ENCODE measurements around the gene HDGF.

Gene HDGF

DNA sequence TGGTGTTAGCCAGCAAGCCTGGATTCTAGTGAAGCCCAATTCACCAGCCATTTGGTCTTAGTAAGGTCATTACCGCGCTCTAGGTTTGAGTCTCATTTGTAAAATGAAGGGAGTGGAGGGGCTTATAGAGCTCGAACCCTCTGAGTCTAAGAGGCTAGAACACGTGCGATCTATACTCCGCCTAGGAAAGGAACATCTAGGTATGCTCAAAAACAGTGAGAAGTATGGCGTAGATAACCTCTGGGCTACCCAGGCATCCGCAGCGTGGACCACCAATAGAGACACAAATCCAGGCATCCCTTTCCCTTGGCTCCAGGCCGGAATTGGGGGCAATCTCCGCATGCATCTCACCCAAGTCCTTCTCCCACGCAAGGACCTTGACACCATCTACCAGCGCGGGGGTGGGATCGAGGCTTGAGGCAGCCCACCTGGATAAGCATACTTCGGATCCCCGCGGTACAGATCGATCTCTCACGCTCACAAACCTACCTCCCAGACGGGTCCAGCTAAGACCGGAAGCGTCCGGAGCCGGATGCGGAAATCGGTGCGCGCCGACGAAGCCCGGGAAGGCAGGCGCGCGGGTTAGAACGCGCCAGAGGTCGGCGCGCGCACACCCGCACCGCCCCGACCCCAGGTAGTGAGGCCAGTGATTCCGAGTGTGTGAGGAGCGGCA, 23.4 kb downstream of the HDGF start, which contains the start of gene METTL25B:
TSS of gene METTL25B (plus strand) at position 544 of the 673 bp plus-strand sequence. CDS start 636 bp downstream, outside the sequence.
- peaks cover 18% of the 10 kb centered on the region for H3K36me3 ChIP-seq (ENCODE audit: control insufficient read depth, insufficient read depth, low read length)
- peak; percentile 88 for DNase-seq (ENCODE audit: extremely low read depth, insufficient read length)
- TF ChIP-seq, protein P1, sequence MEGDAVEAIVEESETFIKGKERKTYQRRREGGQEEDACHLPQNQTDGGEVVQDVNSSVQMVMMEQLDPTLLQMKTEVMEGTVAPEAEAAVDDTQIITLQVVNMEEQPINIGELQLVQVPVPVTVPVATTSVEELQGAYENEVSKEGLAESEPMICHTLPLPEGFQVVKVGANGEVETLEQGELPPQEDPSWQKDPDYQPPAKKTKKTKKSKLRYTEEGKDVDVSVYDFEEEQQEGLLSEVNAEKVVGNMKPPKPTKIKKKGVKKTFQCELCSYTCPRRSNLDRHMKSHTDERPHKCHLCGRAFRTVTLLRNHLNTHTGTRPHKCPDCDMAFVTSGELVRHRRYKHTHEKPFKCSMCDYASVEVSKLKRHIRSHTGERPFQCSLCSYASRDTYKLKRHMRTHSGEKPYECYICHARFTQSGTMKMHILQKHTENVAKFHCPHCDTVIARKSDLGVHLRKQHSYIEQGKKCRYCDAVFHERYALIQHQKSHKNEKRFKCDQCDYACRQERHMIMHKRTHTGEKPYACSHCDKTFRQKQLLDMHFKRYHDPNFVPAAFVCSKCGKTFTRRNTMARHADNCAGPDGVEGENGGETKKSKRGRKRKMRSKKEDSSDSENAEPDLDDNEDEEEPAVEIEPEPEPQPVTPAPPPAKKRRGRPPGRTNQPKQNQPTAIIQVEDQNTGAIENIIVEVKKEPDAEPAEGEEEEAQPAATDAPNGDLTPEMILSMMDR (IDR thresholded peaks at IDR 0.05; ENCODE audit: insufficient read depth, low read length, poor library complexity, severe bottlenecking) = no peak
- peak within 1 kb of the TSS; percentile 100 for H3K4me3 ChIP-seq (replicated peaks; ENCODE audit: low read depth, low read length)
- no peaks in the 10 kb centered on the region for H3K27me3 ChIP-seq (replicated peaks; ENCODE audit: control insufficient read depth, insufficient read depth, low read length)

- TF ChIP-seq, protein P1 (IDR thresholded peaks at IDR 0.05; ENCODE audit: insufficient read depth, low read length, poor library complexity, severe bottlenecking) = no peak
- H3K27me3 ChIP-seq (replicated peaks; ENCODE audit: control insufficient read depth, insufficient read depth, low read length) = no peaks in the 10 kb centered on the region
- H3K4me3 ChIP-seq (replicated peaks; ENCODE audit: low read depth, low read length) = peak overlapping the region; percentile 100
- H3K36me3 ChIP-seq (ENCODE audit: control insufficient read depth, insufficient read depth, low read length) = peaks cover 22% of the 10 kb centered on the region
- no peak for DNase-seq (ENCODE audit: extremely low read depth, insufficient read length)
Measured at GRCh38 chr1:156727492-156727891, 24.0 kb downstream of the HDGF start.

GRCh38 chr1:156726549-156727226, 24.8 kb downstream of the HDGF start:
- H3K36me3 ChIP-seq (ENCODE audit: control insufficient read depth, insufficient read depth, low read length) = peaks cover 20% of the 10 kb centered on the region
- H3K27me3 ChIP-seq (replicated peaks; ENCODE audit: control insufficient read depth, insufficient read depth, low read length) = no peaks in the 10 kb centered on the region
- DNase-seq (ENCODE audit: extremely low read depth, insufficient read length) = peak; percentile 49
- H3K4me3 ChIP-seq (replicated peaks; ENCODE audit: low read depth, low read length) = peak overlapping the region; percentile 100
- TF ChIP-seq, protein P1 (IDR thresholded peaks at IDR 0.05; ENCODE audit: insufficient read depth, low read length, poor library complexity, severe bottlenecking) = peak; percentile 72

DNA sequence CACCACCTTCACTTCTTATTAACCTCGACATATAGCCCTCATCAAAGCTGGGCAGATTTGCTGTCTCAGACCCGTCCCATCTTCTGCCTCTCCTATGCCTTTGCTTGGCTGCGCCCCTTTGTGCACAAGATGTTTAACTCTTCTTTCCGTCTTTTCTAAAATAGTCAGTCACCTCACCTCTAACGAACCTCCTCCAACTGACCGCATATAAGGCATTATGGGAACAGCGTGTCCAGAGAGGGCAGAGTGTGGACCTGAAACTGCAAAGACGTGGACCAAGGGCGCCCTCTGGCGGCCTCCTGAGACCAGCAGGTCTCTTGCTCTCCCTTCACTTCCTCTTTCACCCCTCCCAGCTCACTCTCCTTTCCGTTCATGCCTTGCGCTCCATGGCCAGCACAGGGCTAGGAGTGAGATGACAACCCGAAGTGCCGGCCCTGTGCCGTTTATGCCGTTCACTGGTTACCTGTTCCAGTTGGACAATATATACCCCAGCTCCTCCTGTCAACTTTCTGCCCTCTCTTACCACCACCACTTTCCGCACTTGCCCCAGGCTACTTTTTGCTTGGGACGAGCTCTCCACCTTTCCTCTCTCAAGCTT, 25.7 kb downstream of the HDGF start:
- DNase-seq (ENCODE audit: extremely low read depth, insufficient read length) = peak; percentile 75
- Histone ChIP-seq H3K4me3 (replicated peaks; ENCODE audit: low read depth, low read length) (peak overlapping the region; percentile 100), H3K27me3 (replicated peaks; ENCODE audit: control insufficient read depth, insufficient read depth, low read length) (no peaks in the 10 kb centered on the region), H3K36me3 (ENCODE audit: control insufficient read depth, insufficient read depth, low read length) (peaks cover 28% of the 10 kb centered on the region)
- TF ChIP-seq, protein P1 (IDR thresholded peaks at IDR 0.05; ENCODE audit: insufficient read depth, low read length, poor library complexity, severe bottlenecking) = peak; percentile 97

- Histone ChIP-seq H3K36me3 (ENCODE audit: control insufficient read depth, insufficient read depth, low read length) (peaks cover 25% of the 10 kb centered on the region), H3K4me3 (replicated peaks; ENCODE audit: low read depth, low read length) (no peak overlapping the region), H3K27me3 (replicated peaks; ENCODE audit: control insufficient read depth, insufficient read depth, low read length) (no peaks in the 10 kb centered on the region)
- DNase-seq (ENCODE audit: extremely low read depth, insufficient read length) = no peak
- TF ChIP-seq, protein P1 (IDR thresholded peaks at IDR 0.05; ENCODE audit: insufficient read depth, low read length, poor library complexity, severe bottlenecking) = no peak
Measured at GRCh38 chr1:156721535-156721934, 29.9 kb downstream of the HDGF start.

Data from GM06990 (cell line).